NCI-H2227 (cell line): ENCODE results near the gene NCF2.
A peak's percentile ranks its signal among the peaks of the same experiment; 100 is the strongest.
"Not testable (repeated sequence)": the region's sequence is repeated elsewhere in the genome, so short reads cannot be mapped to it uniquely, and the experiment has no call there.

Source experiments
- DNase-seq: peaks from one replicate; lab custom pipeline; 2025; ENCODE audit not compliant: unreplicated experiment; lab: John Stamatoyannopoulos, UW

Gene NCF2, protein sequence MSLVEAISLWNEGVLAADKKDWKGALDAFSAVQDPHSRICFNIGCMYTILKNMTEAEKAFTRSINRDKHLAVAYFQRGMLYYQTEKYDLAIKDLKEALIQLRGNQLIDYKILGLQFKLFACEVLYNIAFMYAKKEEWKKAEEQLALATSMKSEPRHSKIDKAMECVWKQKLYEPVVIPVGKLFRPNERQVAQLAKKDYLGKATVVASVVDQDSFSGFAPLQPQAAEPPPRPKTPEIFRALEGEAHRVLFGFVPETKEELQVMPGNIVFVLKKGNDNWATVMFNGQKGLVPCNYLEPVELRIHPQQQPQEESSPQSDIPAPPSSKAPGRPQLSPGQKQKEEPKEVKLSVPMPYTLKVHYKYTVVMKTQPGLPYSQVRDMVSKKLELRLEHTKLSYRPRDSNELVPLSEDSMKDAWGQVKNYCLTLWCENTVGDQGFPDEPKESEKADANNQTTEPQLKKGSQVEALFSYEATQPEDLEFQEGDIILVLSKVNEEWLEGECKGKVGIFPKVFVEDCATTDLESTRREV

GRCh38 chr1:183590244-183591191 is at the start of gene NCF2:
TSS of gene NCF2 (minus strand) at chr1:183590459. CDS start at chr1:183590329, 130 bp downstream.
- DNase-seq = no peak

DNA sequence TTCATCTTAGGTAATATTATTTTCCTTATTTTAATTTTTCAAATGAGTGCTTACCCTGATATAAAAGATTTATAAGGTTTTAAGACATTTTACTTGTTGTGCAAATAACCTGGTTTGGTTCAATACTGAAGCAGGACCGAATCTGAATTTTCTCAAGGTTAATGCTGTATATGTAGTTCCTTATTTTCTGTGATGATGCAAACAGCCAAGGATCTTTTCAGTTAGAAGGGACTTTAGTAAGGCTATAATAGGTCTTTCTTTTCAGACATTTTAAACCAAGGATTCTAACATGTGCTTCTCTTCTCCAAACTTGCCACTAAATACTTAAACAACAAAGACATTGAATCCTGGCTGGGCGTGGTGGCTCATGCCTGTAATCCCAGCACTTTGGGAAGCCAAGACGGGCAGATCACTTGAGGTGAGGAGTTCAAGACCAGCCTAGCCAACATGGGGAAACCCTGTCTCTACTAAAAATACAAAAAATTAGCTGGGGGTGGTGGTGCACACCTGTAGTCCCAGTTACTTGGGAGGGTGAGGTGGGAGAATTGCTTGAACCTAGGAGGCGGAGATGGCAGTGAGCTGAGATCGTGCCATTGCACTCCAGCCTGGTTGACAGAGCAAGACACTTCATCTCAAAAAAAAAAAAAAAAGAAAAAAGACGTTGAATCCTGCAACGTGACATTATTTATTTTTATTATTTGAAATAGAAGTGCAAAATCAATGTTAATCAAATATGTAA is 48.6 kb upstream of the NCF2 start:
- DNase-seq = no peak

GRCh38 chr1:183636783-183637182 is 46.5 kb upstream of the NCF2 start:
- no peak for DNase-seq

- no peak for DNase-seq
These were observed 46.0 kb upstream of the NCF2 start for GRCh38 chr1:183636334-183636682.

DNA sequence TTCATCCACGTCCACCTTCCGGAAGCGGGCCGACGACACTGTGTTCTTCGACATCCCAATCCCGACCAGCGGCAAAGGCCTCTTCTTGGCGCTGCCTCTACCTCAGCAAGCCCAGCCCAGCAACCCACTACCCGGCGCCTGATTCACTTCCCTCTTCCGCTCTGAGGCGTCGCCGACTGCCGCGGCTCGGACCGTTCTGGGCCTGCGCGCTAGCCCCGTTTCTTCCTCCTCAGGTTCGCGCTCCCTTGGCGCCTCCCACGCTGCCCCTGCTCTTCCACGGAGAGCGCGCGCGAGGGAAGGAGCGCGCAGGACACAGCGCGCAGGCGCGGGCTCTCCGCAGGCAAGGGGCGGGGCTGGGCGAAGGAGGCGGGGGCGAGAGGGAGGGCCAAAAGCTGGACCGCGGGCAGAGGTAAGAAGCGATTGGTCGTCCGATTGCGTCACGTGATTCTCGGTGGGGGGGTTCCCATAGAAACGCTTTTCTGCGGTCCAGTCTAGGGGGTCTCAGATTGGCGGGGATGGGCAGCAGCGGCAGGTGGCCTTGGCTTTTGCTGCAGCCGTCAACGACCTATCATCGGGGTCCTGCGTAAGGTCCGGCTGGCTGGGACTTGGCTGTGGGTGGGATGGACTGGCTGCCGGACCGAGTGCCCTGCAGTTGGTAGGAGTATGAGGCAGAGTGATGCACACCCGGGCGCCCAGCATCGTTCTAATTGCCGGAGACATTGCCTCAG is 45.5 kb upstream of the NCF2 start, which contains the start of gene ARPC5:
TSS of gene ARPC5 (minus strand) at position 178 of the 728 bp plus-strand sequence. CDS start at position 54, 124 bp downstream.
- peak; percentile 98 for DNase-seq

- peak; percentile 58 for DNase-seq
These were observed 44.9 kb upstream of the NCF2 start for GRCh38 chr1:183635099-183635605.

GRCh38 chr1:183634429-183635065 is 44.3 kb upstream of the NCF2 start:
- no peak for DNase-seq

DNA sequence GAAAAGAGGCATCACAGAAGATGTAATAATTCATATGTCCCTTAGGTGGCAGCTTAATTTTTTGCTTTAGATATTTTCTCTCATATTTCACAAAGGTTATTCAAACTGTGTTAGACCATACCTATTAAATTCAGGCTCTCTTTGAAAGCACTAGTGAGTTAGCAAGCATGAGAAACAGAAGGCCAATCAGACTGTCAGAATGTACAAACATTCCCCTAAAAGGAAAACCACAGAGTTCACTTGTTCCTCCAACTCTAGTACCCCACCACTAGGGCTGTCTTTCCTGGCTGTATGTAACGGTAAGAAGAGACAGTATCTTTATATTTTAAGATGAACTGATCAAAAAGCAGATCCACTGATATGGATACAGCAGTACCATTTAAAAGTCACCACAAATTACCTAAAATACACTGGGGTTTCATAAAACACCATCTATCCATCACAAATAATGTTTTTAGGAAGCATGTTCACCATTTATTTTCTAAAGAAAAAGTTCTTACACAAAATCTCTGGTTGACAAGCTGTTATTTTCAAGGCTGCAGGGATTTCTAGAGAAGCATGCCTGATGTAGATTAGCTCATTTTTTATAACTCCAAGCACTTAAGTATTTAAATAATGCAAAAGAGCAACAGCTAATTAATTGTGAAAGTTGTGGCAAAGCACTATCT is 43.6 kb upstream of the NCF2 start:
- peak; percentile 61 for DNase-seq

- no peak for DNase-seq
These were observed 42.7 kb upstream of the NCF2 start for GRCh38 chr1:183632964-183633363.

DNA sequence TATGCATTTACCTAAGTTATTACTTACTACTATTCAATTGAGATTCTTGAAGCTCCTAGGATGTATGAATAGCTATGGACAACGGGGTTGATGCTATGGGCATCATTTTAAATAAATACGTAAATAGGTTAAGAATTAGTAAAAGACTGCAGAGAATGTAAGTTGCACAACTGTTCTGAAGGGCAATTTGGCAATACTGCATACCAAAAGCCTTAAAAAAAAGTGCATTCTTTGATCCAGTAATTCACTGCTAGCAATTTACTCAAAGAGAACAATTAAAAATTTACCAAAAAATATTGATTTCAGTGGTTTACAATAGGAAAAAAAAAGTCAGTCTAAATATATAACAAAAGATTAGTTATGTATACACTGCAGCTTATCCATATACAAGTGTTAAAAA is 41.9 kb upstream of the NCF2 start:
- DNase-seq = no peak

GRCh38 chr1:183630748-183631147 is 40.5 kb upstream of the NCF2 start:
- peak; percentile 24 for DNase-seq

GRCh38 chr1:183628537-183628936 is 38.3 kb upstream of the NCF2 start:
- no peak for DNase-seq

- peak; percentile 31 for DNase-seq
These were observed 36.0 kb upstream of the NCF2 start for GRCh38 chr1:183626236-183626635.

- DNase-seq = peak; percentile 63
These were observed 32.9 kb upstream of the NCF2 start for GRCh38 chr1:183622884-183623785.

- no peak for DNase-seq
These were observed 31.8 kb upstream of the NCF2 start for GRCh38 chr1:183622013-183622412.

GRCh38 chr1:183620311-183620710 is 30.1 kb upstream of the NCF2 start:
- no peak for DNase-seq

DNA sequence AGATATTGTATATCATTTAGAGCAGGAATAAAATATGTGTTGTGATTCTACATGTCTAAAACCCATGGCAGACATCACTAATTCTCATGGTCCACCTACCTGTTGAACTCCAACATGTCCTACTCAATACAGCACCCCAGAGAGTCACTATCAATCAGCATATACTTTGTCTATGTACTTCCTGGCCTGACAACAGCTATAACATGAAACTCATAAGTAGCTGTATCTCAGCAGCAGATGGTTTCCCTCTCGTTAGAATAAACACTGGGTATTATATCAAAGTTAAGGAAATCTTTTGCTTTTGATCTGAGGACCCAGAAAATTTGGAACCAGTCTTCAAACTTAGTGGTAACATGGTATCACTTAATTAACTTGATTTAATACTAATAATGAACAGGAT is 29.5 kb upstream of the NCF2 start:
- DNase-seq = no peak

DNA sequence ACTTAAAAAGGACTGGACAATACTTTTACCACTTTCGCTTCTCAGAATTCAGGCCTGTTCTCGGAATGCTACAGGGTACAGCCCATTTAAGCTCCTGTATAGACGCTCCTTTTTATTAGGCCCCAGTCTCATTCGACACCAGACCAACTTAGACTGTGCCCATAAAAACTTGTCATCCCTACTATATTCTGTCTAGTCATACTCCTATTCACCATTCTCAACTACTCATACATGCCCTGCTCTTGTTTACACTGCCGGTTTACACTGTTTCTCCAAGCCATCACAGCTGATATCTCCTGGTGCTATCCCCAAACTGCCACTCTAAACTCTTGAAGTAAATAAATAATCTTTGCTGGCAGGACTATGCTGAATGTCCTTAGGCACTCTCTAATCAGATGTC is 27.9 kb upstream of the NCF2 start:
- not testable (repeated sequence) for DNase-seq
